ENCODE measurements around the gene RASSF4.

RASSF4 gene

DNA sequence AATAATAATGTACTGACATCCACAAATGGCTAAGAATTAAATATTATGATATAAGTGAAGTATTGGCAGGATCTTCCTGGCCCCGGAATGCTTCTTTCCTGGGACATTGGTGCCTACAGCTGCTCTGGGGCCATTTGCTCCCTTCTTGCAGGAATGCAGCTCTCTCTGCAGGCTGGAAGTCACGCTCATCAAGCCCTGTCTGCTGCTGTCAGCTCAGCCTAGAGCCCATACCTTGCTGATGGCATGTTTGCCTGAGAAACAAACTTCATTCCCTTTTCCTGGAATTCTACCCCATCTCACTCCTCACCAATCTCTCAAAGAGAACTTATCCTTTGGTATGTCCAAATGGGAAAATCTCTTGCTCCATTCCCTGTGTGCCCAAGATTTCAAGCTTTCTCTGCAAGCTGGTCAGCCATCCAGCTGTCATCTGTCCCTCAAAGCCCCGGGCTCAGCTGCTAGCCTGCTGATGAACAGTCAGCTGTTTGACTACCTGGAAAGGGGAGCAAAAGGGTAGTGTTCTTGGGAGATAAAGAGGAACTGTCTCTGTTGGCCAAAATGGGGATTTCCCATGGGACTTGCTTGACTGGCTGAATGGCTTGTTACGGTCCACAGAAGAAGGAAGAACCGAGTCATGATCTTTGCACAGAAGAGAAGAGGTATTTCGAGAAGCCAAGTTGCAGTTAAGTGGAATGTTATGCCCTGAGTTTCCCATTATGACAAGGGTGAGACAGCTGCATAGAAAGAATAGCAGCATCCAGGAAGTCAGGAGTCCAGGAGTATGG lies 12.0 kb upstream of the RASSF4 start:
- no peak for DNase-seq (ENCODE audit: low read depth, low spot score)

DNA sequence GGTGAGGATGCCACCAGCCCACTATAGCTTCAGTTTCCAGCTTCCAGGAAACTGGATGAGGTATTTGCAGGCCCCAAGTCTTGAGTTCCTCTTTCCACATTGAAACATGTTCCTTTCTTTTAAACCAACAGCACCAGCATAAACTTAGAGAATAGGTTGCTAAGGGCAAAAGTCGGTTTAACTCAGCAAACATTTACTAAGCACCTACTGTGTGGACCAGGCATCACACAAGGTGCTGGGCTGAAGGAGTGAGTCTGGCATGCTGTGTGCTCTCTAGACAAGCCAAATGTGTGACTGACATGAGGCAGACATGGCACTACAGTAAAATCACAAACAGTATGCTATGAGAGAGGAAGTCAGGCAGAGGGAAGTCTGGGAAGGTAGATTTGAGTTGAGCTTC lies 11.0 kb upstream of the RASSF4 start:
- no peak for DNase-seq (ENCODE audit: low read depth, low spot score)

DNA sequence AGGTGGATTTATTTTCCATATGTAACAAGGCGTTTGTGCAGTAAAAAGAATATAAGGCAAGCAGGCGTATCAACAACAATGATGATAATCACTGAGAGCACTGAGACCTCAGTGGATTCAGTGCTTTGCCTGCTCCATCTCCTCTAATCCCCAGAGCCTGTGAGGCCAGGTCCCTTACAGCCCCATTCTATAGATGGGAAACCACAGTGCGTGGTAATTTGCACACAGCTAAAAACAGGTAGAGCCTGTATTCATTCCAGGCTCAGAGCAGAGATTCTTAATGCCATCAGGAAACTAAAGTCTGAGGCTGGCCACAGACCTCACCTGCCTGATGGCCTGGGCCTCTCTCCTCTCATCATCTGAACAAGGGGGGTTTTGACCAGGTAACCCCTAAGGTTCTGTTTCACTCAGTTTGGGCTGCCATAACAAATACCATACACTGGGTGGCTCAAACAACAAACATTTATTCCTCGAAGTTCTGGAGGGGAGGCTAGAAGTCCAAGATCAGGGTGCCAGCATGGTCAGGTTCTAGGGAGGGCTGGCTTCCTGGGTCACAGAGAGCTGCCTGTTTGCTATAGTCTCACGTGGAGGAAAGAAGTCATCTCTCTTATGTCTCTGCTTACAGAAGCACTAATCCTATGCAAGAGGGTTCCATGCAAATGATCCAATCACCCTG lies 10.3 kb upstream of the RASSF4 start:
- no peak for DNase-seq (ENCODE audit: low read depth, low spot score)

DNA sequence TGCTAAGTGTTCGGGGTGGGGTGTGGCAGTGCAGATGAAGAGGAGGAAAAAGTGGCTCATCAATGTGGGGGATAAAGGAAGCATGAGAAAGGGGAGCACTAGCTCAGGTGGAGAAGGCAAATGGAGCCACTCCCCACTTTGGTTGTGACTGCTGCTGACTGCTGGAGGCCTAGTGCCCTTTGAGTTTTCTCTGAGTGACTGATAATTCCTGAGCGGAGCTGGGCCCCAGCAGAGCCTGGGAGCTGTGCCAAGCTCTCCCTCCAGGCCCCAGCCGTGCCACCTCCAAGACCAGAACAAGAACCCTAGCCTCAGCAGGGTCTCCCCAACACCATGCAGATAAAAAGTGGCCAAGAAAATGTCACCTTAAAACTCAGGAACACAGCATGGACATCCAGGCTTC lies 9.7 kb upstream of the RASSF4 start:
- no peak for DNase-seq (ENCODE audit: low read depth, low spot score)

DNA sequence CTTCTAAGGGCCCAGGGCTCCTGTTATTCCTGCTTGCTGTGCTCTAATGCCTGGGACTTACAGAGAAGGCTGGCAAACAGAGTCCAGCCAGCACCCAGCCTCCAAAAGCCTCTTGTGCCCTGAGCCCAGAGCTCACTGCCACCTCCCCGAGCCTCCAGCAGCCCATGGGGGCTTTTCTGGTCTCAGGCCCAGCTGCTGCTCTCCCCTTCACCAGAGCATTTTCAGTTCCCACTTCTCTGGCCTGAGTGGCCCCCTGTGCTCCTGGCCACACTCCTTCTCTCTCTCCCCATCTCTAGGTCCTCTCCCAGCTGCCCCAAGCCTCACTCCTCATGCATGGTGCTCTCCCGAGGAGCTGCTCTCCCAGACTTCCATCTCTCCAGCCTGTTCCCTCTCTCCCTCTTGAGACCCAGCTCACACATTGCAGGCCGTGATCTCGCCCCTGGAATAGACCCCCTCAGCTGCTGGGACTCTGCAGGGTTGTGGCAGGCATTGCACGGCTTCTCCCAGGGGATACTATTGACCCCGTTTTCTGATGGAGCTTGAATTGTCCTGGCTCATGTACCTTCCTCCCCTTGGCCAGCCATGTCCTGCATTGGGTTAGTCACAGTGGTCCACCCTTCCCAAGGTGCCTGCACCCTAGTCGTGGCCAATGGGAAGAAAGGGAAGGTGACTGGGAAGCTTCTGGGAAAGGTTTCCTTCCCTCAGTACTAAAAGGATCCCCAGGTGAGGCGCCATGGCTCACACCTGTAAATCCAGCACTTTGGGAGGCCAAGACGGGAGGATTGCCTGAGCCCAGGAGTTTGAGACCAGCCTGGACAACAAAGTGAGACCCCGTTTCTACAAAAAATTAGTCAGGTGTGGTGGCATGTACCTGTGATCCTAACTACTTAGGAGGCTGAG lies 9.0 kb upstream of the RASSF4 start:
- no peak for DNase-seq (ENCODE audit: low read depth, low spot score)

DNA sequence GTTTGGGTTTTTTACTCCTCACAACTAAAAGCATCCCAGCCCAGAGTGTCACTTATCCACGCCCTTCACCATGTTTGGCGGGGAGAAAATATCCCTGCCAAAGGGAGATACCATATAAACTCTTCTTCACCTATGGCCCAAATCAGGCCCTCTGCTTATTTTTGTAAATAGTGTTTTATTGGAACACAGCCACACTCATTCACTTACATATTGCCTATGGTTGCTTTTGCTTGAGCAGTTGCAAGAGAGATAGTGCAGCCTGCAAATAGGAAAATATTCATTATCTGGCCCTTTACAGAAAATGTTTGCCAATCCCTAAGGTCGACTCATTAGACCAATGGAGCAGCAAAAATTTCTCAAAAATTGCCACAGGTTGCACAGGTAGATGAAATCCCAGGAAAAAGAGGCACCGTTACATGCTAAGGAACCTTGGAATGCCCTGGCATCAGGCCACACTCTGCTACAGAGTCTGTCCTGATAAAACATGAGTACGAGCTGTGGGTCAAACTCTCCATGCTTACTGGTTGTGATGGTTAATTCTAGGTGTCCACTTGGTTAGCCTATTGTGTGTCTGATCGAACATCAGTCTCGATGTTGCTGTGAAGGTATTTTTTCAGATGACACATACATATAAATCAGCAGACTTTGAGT lies 7.9 kb upstream of the RASSF4 start:
- no peak for DNase-seq (ENCODE audit: low read depth, low spot score)

DNA sequence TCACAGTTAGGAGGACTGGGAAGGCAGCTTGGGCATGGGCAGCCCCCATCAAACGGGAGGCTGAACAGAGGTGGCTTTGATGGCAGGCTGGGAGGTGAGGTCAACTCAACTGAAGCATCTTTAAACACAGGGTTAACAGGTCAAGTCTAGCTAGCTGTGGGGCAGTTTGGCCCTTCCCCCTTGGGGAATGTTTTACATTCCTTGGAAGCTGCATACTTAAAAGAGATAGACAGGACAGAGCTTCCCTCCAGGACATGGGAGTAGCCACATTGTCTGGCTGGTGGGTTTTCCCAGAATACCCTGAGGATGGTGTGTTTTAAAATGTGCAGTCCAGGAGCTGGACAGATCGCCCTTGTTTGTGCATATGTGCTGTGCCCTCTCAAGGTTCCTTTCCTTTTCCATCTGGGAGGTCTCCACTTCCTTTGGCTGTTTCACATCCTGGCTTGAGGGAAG lies 6.8 kb upstream of the RASSF4 start:
- DNase-seq (ENCODE audit: low read depth, low spot score): no peak

DNA sequence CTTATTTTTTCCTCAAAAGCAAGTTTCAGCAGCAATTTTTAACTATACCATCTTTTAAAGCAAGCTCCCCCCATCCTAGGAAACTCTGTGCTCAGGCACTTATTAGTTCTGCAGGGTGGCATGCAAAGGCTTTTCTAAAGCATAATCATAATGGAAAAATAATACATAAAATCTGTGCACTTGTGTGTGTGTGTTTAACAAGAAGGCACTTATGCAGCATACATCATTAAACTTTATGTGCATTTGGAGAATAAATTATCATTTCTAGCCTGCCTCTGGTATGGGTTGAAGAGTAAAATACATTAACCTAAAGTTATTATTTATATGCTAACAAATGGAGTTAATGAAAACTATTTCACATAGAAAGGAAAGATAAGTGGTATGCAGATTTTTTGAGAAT lies 5.6 kb upstream of the RASSF4 start:
- no peak for DNase-seq (ENCODE audit: low read depth, low spot score)

DNA sequence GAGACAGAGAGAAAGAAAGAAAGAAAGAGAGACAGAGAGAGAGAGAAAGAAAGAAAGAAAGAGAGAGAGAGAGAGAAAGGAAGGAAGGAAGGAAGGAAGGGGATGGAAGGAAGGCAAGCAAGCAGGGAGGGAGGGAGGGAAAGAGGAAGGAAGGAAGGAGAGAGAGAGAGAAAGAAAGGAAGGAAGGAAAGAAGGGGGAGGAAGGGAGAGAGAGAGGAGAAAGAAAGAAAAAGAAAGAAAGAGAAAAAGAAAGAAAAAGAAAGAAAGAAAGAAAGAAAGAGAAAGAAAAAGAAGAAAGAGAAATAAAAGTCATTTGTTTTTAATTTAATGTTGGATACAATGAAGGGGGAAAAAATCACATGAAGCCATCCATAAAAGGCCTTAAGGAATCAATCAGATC lies 4.6 kb upstream of the RASSF4 start:
- no peak for DNase-seq (ENCODE audit: low read depth, low spot score)

DNA sequence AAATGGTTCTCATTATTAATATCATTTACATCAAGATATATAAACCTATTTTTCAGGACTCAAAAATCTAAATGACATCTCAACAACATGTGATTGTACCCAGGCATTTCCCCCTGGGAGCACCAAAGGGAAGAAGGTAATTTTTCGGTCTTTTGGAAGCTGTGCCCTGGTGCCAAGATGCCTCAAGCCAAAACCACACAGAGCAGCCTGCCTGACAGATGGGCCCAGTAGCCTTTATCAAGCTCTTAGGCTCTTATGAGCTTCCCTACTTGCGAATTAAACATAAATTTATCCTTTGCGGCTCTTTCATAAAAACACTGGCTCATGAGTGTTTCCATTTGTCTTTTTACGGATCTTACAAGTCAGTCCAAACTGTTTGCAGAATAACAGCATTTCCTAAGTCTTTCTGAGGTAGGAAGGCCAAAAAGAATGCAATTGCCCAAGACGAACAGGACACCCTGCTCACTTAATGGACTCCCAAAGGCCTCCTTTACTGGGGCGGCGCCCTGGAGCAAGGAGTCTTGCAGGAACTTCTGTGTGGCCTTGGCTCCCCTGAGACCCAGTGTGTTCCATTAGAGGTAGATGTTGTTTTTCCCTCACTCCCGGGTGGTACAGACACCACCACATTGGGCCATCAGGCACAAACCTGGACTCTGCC lies 4.1 kb upstream of the RASSF4 start:
- no peak for DNase-seq (ENCODE audit: low read depth, low spot score)

DNA sequence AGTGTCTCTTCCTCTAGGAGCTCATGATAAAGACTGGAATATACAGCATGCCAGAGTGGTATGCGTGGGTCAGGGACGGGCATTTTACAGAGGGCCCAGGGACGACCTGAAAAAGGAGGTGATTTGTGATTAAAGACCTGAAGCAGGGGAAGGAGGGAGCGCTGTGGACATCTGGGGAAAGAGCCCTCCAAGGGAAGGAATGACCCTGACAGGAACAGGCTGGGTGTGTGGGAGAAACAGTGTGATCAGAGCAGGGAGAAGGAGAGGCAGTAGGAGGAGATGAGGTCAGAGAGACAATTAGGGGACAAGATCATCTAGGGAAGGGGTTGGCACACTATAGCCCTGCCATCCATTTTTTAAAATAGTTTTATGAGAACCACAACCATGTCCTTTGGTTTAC lies 3.4 kb upstream of the RASSF4 start:
- no peak for DNase-seq (ENCODE audit: low read depth, low spot score)

DNA sequence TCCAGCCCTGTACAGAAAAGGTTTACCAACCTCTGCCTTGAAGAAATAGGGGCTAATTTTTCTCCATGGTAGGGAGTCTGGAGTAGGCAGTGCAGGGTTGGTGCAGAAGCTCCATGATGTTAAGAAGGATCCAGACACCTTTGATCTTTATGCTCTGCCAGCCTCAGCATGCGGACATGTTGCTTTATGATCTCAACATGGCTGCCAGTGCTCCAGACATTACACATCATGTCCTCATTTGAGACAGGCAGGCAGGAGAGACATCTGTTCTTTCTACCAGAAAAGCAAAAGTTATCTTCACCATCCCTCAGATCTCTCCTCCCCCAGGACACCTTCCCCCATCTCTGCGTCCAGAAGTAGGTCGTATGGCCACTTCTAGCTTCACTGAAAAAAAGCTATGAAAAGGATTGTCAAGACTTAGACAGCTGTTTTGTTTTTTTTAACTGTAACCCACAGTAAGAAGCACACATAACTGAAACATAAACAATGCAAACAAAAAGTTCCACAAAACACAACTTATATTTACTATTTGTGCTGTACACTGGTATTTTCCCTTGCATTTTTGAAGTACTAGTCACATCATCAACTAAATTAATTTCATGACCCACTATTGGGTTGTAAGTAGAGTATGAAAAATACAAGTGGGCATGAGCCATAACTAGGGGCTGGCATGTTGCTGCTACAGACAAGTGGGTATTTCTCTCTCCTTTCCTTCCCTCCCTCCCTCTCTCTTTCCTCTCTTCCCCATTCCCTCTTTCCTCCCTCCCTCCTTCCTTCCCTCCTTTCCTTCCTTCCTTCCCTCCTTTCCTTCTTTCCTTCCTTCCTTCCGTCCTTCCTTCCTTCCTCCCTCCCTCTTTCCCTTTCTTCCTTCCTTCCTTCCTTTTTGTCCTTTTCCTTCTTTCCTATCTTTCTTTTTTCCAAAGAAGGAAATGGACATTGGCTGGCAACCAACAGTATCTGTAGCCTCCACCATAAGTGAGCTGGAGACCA lies 2.6 kb upstream of the RASSF4 start:
- no peak for DNase-seq (ENCODE audit: low read depth, low spot score)

DNA sequence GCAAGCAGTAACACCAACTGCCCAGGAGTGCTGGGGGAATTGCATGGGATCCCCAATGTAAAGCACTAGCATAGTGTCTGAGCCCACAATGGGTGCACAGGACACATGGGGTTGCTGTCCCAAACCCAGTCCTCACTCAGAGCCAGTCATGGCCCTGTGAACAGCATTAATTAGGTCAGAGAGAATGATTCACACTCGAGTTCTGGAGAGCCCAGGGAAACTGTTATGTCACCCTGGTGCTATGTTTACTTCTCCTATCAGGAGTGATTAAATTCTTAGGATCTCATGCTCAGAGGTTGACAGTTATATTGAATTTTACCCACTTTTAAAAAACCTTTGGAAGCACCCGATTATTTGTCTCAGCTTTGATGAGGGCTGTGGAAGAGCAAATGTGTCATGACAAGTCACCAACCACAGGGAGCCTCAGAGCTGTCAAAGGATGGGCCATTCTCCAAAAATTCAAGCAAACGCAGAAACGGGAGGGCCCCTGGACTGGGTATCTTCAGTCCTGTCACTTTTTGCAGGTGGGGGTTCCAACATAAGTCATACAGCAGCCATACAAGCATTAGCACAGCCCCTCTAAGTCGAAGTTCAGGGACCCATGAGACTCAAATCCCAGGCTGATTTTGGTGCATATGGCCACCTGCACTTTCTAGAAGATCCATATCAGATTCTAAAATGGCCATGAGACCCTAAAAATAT lies 1.3 kb upstream of the RASSF4 start:
- DNase-seq (ENCODE audit: low read depth, low spot score): no peak

DNA sequence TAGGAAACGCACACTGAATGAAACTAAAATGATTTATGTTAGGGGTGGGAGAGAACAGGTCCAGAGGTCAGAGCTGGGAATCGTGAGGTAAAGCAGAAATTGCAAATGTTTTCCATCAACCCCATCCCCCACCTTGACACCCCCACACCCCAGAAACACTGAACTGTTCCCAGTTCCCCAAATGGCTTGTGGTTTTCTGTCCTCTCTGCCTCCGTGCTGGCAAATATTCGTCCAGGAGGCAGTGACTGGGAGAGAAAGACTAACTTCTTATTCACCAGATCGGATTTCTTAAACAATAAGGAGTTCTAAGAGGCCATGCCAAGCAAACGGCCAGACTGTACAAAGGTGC lies 730 bp upstream of the RASSF4 start:
- no peak for DNase-seq (ENCODE audit: low read depth, low spot score)

DNA sequence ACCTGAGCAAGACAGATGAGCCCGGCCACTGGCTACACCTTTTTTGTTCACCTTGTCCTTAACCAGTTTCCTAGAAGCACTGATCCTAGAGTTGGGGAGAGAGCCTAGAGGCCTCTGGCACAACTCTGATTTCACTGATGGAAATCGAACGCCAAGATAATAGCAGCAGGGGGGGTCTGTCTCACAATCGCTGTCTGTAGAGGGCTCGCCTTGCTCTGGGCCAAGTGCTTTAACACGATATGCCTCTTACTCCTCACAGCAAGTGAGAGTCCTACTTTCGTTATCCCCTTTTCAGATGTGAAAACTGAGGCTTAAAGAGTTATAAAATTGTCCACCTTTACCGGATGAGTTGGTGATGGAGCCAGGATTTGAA lies 472 bp downstream of the RASSF4 start:
- DNase-seq (ENCODE audit: low read depth, low spot score): no peak

DNA sequence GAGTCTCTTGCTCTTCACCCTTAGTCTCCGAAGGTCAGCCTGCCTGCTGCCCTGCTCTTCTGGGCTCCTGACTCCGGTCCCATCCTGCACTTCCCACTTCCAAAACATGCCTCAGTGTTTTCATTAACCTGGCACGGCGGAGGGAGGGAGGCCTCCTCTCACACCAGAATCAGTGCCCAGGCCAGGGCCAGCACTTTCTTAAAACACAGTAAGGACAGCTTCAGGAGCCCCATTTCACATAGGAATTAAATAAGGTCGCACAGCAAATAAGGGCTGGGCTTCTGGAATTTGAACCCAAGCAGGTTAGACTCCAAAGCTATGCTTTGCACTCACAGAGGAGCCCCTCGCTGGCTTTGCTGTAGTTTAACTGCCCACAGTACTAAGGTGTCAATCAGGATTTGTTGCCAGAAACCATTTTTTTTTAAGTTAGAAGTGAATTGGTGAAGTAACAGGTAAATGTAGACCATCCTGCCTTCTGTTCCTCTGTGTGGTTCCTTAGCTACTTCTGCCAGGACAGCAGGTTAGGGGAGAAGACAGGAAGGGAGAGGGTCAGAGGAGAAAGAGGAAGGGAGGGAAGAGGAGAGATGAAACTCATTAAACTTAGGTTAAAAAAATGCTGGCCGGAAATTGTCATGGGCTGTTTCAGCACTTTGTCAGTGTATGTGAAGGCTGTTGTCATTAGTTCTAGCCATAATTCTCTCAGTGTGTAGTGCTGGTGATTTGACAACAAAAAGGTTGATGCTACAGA lies 1.1 kb downstream of the RASSF4 start:
- DNase-seq (ENCODE audit: low read depth, low spot score): no peak

DNA sequence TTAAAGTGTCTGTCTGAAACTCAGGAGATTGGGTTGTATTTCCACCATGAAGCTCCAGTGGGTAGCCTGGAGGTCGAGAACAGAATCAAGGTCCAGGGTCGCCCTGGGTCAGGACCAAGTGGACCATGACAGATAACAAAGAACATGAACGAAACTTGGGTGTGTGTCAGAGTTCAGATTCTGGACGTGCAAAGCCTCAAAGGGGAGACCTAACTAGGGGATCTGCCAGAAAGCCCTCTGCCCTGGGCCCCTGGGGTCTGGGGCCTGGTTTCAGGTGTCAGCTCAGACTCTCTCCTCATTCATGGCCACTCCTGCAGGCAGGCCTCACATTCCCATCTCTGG lies 1.6 kb downstream of the RASSF4 start:
- DNase-seq (ENCODE audit: low read depth, low spot score): no peak

DNA sequence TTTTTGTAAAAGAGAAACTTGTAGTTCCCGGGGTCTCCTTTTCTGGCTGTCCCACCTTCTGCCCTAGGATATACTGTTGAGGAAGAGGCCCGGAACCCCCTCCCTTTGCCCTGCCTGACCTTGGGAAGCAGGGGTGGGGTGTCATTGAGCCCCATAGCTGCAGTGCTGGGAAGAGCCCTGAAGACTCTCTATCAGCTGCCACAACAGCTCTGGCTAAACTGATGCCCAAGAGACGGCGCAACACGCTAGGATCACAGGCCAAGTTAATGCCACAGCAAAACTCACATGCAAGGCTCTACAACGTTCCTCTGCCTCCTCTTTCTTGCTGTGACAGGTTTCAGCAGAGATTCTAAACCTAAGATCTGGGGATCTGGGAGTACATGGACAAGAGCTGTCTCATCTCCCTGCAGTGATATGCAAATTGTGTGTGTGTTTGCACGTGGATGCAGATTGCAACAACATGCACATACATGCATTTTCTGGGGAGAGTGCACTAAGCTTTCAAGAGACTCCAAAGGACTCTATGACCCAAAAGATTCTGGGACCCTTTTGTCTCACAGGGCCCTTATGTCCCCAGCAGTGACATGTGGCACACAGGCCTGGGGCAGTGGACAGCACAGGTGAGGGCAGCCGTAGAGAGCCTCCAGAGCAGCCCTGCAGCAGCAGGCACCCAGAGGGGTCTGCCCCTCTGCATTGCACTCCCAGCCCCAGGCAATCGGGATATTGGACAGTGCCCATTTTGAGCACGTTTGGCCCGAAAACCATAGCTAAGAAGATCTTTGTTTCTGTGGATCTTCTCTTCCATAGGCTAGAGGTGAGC lies 2.5 kb downstream of the RASSF4 start:
- no peak for DNase-seq (ENCODE audit: low read depth, low spot score)

All from smooth muscle cell of the brain vasculature (primary cell).